Panc1 (cell line): ENCODE data around the gene FCGR1A. TPM values are rescaled to one million over a fixed set of nuclear protein-coding genes. Genes with fewer than 3 reads are reported as not detected.
"Not testable (repeated sequence)": the region's sequence is repeated elsewhere in the genome, so short reads cannot be mapped to it uniquely, and the experiment has no call there.

Experiments used
- ATAC-seq: fragments of 200-7000 bp; cut with Tn5 transposase; 2 replicates; pipeline ENCODE4 v1.9.1; 2020; ENCODE audit warnings: mild to moderate bottlenecking, moderate library complexity
- BruUV-seq: library from RNA; stranded (reverse); fragments of 400-500 nt; replicated peaks from 2 replicates; lab custom pipeline; 2021; lab: Mats Ljungman, UMichigan
- CTCF ChIA-PET: fragments of 300-600 bp; sonication (Branson Sonifier 250); formaldehyde crosslinking; loops from one replicate; lab custom pipeline; 2022; ENCODE audit warnings: antibody characterized with exemption; lab: Charles Lee
- POLR2A ChIA-PET: fragments of 300-600 bp; sonication (Branson Sonifier 250); formaldehyde crosslinking; loops from one replicate; lab custom pipeline; 2022; ENCODE audit warnings: antibody characterized with exemption; lab: Charles Lee
- DNase-seq: peaks from one replicate; pipeline ENCODE4 v3.0.0-alpha.2; 2010; ENCODE audit warnings: low read depth, low spot score
- H3K27ac ChIP-seq: 2 replicates; pipeline ENCODE4 v1.5.1; 2011; ENCODE audit warnings: mild to moderate bottlenecking, low read length, inconsistent platforms
- H3K27me3 ChIP-seq: fragments of 200-500 bp; sonication (Bioruptor generic); 2 replicates; pipeline ENCODE4 v1.6.0; 2014; ENCODE audit warnings: low read length, inconsistent platforms; ENCODE audit not compliant: control insufficient read depth, insufficient read depth
- H3K36me3 ChIP-seq: fragments of 200-500 bp; sonication (Bioruptor generic); 2 replicates; pipeline ENCODE4 v1.5.1; 2014; ENCODE audit warnings: inconsistent platforms, mild to moderate bottlenecking, low read length, moderate library complexity; ENCODE audit not compliant: control insufficient read depth, insufficient read depth
- H3K4me1 ChIP-seq: 2 replicates; pipeline ENCODE4 v1.5.1; 2011; ENCODE audit warnings: inconsistent platforms, mild to moderate bottlenecking, low read length, moderate library complexity; ENCODE audit not compliant: control insufficient read depth, insufficient read depth
- H3K4me3 ChIP-seq, 2 experiments: 2 replicates each; pipeline ENCODE4 v1.5.1; 2011 to 2012; ENCODE audit warnings: low read depth in 2 of 2, low read length in 2 of 2, mild to moderate bottlenecking in 2 of 2, inconsistent platforms in 1 of 2, moderate library complexity in 1 of 2
- H3K9me3 ChIP-seq: fragments of 200-500 bp; sonication (Bioruptor generic); 2 replicates; pipeline ENCODE4 v1.5.1; 2014; ENCODE audit warnings: low read depth, mild to moderate bottlenecking, inconsistent platforms, low read length, moderate library complexity; ENCODE audit not compliant: control insufficient read depth, insufficient read depth
- in situ Hi-C: cut with HindIII; loops from 2 replicates; pipeline ENCODE4 v1.10.0; 2016; ENCODE audit warnings: low sequenced_read_pairs, low pct_unique_long_range_greater_than_20kb
- intact Hi-C: fragments of 100-400 bp; cut with micrococcal nuclease; formaldehyde crosslinking; loops from one replicate; pipeline ENCODE4 v1.10.0; 2022; ENCODE audit not compliant: unreplicated experiment
- total RNA-seq: library from RNA; stranded (reverse); gene quantifications from one replicate; pipeline ENCODE4 v1.2.1, GENCODE V29; 2021; ENCODE audit not compliant: unreplicated experiment

FCGR1A gene
- total RNA-seq, 1 experiment from 2014 or later: not detected

DNA sequence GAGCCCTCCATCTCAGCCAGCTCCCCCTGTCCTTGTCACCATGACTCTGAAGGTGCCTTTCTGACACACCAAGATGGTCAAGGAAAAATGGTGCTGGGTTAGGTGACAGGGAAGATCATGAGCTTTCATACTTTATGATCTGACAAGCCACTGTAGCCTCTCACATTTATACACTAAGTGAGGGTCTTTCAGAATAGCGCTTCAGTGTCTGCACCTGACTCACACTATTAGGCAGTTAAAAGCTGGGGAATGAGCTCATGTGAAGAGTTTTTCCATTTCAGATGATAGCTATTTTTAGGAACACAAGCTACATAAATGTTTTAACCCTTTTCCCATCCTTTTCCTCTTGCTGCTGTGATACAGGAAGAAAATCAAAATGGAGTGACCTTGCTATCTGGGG is 4.2 kb upstream of the FCGR1A start:
- H3K27me3 ChIP-seq, CTCF ChIA-PET, H3K36me3 ChIP-seq, H3K9me3 ChIP-seq, in situ Hi-C loops, H3K4me3 ChIP-seq, ATAC-seq, POLR2A ChIA-PET, intact Hi-C loops, DNase-seq, H3K27ac ChIP-seq, BruUV-seq, H3K4me1 ChIP-seq: not testable (repeated sequence)

DNA sequence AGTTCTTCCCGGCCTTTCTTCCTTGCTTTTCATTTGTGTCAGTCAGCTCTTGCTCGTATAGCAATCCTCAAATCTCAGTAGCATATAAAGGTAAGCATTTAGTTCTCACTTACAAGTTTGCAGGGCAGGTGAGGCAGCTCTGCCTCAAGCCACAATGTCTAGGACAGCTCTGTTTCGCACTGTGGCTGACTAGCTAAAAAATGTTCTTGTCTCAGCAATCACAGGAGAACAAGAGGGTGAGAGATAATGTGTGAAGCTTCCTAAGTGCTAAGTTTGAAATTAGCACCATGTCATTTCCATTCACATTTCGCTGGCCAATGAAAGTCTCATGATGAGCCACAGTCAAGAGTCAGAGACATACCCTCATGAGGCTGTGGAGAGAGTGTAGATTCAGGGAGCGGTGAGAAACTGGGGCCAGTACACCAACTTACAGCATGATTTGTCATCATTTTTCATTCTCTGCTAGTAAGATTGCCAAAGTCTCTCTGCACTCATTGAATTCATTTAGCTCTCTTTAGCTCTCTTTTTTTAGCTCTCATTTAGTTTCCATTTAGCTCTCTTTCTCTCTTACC is 995 bp upstream of the FCGR1A start:
- in situ Hi-C loops, H3K4me1 ChIP-seq, CTCF ChIA-PET, H3K36me3 ChIP-seq, H3K9me3 ChIP-seq, POLR2A ChIA-PET, H3K27me3 ChIP-seq, BruUV-seq, ATAC-seq, H3K4me3 ChIP-seq, DNase-seq, H3K27ac ChIP-seq, intact Hi-C loops: not testable (repeated sequence)

- ATAC-seq, H3K27me3 ChIP-seq, POLR2A ChIA-PET, H3K36me3 ChIP-seq, H3K27ac ChIP-seq, H3K4me3 ChIP-seq, DNase-seq, BruUV-seq, H3K9me3 ChIP-seq, intact Hi-C loops, H3K4me1 ChIP-seq, in situ Hi-C loops, CTCF ChIA-PET: not testable (repeated sequence)
Measured at GRCh38 chr1:149783289-149783688, 795 bp downstream of the FCGR1A start.

DNA sequence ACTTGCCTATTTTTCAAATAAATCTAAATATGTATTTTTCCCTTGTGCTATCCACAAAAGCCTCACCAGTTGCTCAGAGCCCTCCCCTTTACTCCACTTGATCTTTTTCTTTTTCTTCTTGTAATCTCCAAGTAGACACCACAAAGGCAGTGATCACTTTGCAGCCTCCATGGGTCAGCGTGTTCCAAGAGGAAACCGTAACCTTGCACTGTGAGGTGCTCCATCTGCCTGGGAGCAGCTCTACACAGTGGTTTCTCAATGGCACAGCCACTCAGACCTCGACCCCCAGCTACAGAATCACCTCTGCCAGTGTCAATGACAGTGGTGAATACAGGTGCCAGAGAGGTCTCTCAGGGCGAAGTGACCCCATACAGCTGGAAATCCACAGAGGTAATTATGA is 1.4 kb downstream of the FCGR1A start:
- H3K4me3 ChIP-seq, H3K36me3 ChIP-seq, ATAC-seq, in situ Hi-C loops, H3K27me3 ChIP-seq, BruUV-seq, CTCF ChIA-PET, H3K4me1 ChIP-seq, H3K9me3 ChIP-seq, intact Hi-C loops, H3K27ac ChIP-seq, DNase-seq, POLR2A ChIA-PET: not testable (repeated sequence)

DNA sequence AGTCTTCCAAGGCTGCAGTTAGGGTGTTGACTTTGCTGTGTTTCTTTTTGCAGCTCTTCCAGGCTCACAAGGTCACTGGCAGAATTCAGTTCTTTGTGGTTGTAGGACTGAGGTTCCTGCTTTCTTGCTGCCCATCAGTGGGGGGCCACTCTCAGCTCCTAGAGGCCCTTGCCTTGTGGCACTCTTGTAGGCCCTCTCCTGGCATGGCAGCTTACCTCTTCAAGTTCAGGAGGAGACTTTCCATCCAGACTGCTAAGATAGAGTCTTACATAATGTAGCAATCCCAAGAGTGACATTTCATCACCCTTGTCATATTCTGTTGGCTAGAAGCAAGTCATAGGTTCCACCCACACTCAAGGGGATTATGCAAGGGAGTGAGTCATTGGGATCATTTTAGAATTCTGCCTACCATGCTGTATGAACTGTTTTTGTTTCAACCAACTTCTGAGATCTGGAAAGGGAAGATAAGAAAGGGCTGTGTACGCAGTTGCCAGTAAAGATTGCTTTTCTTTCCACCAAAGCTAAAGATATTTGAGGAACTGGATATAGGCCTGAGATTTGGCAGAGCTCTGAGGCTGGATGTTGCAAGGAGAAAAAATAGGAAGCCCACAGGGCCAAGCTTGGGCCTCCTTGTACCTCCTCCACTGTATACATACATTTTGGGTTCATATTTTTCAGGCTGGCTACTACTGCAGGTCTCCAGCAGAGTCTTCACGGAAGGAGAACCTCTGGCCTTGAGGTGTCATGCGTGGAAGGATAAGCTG is 5.4 kb downstream of the FCGR1A start:
- in situ Hi-C loops, ATAC-seq: not testable (repeated sequence)

GRCh38 chr1:149792502-149792901 is 10.0 kb downstream of the FCGR1A start:
- H3K27me3 ChIP-seq, DNase-seq, in situ Hi-C loops, POLR2A ChIA-PET, BruUV-seq, CTCF ChIA-PET, H3K27ac ChIP-seq, H3K4me1 ChIP-seq, intact Hi-C loops, H3K36me3 ChIP-seq, H3K9me3 ChIP-seq: not testable (repeated sequence)
- H3K4me3 ChIP-seq: peak overlapping the region; percentile 45 to 53
- peak; percentile 94 for ATAC-seq

More for the DNA sequence above, 5.4 kb downstream of the FCGR1A start:
- H3K4me1 ChIP-seq, POLR2A ChIA-PET, BruUV-seq, H3K27ac ChIP-seq, intact Hi-C loops, H3K27me3 ChIP-seq, CTCF ChIA-PET, H3K9me3 ChIP-seq, H3K4me3 ChIP-seq, H3K36me3 ChIP-seq, DNase-seq: not testable (repeated sequence)
